SH-SY5Y (cell line): ENCODE measurements around the gene XXYLT1.

ENCODE experiments used
- GATA2 ChIP-seq: IDR thresholded peaks from 2 replicates; pipeline ENCODE4 v1.6.1; 2011; ENCODE audit warnings: mild to moderate bottlenecking, low read depth, low read length
- GATA3 ChIP-seq: IDR thresholded peaks from 2 replicates; pipeline ENCODE4 v1.6.1; 2011; ENCODE audit warnings: low read depth, mild to moderate bottlenecking, low read length, moderate library complexity

XXYLT1 gene

DNA sequence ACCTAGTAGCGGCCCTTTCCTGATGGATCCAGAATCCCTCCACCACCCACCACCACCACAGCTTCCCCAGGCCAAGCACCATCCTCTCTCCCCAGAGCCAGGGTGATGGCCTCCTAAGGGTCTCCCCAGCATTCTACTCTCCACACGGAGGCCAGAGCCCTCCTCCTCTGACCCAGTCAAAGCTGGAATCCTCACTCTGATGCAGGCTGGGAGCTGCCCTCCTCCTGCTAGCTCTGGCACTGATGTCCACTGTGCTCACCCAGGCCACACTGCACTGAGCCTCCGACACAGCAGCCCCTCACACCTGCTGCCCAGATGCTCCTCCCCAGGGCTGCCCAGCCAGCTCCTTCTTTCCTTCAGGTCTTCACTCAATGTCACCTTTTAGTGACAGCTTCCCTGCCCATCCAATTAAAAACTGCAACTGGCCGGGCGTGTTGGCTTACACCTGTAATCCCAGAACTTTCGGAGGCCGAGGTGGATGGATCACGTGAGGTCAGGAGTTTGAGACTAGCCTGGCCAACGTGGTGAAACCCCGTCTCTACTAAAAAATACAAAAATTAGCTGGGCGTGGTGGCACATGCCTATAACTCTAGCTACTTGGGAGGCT lies 21.0 kb downstream of the XXYLT1 start:
- TF ChIP-seq GATA3 = no peak
- TF ChIP-seq GATA2 = no peak

DNA sequence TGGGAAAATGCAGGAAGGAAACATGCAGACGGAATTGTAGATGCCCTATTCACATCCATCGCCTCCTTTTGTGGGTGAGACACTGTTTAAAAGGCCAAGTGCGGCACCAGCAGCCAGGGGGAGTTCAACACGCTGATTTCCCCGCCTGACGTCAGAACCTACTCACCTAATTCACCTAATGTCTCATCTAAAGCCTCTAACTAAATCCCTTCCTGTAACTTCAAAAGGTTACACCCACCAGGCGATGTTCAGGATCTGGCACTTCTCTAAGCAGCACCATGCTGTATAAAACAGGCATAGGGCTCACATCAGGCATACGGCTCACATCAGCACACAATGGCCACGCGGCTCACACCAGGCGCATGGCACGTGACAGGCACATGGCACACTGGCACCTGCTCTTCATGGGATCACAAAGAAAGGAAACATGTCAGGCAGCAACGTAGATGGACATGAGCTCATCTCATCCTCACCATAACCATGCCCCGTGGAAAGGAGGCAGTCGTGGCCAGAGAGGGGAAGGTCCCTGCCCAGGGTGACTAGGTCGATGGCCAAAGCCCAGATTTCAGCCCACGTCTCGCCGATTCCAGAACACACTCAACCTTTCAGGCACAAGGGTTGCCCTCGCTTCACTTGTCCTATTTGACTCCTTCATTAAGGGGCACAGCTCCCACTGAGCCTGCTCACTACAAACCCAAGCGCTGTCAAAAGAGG lies 21.7 kb downstream of the XXYLT1 start:
- TF ChIP-seq GATA2 (no peak), GATA3 (no peak)

DNA sequence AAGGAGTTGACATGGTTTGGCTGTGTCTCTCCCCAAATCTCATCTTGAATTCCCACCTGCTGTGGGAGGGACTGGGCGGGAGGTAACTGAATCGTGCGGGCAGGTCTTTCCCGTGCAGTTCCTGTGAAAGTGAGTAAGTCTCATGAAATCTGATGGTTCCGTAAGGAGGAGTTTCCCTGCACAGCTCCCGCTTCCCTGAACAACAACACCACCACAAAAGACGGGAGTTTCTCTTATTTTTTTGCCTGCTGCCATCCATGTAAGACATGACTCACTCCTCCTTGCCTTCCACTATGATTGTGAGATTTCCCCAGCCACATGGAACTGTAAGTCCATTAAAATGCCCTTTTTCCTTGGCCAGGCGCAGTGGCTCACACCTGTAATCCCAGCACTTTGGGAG lies 22.7 kb downstream of the XXYLT1 start:
- no peak for TF ChIP-seq GATA3
- no peak for TF ChIP-seq GATA2

DNA sequence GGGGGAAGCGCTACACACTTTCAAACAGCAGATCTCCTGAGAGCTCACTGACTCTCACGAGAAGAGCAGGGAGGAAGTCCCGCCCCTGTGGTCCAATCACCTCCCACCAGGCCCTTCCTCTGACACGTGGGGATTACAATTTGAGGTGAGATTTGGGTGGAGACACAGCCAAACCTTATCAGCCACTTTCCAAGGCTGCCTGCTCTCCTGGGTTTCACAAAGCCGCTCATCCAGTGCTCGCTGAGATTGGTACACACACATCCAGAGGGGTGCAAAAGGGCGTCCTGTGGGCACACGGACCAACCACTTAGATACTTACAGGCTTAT lies 23.1 kb downstream of the XXYLT1 start:
- TF ChIP-seq GATA3 (no peak), GATA2 (no peak)

DNA sequence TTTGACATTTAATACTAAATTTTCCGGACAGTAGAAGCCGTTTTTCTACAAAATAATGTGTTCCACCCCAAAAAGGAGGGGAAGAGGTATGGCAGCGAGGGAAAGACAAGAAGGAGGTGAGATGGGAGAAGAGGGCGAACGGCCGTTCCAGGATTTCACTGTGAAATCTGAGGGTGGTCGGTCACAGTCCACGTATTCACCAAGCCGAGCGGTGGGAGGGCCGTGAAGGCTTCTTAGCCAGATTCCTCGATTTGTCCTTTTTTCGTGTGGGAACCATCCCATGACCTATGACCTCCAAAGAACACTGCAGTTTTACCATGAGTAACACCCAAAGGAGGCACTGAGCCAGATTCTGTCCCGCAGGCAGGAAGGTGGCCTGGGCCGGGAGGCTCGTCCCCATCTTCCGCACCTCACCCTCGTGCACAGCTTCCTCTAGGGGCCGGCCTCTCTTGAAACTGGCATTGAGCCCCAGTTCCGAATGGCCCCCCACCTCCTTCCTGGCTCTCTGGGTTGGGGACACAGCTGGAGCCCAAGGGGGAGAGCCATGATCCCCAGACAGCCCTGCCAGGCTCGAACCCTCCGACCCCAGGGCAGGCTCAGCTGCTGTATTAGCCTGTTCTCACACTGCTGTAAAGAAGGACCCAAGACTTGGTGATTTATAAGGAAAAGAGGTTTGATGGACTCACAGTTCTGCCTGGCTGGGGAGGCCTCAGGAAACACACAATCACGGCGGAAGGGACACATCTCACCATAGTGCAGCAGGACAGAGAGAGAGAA lies 23.7 kb downstream of the XXYLT1 start:
- no peak for TF ChIP-seq GATA2
- TF ChIP-seq GATA3 = no peak

DNA sequence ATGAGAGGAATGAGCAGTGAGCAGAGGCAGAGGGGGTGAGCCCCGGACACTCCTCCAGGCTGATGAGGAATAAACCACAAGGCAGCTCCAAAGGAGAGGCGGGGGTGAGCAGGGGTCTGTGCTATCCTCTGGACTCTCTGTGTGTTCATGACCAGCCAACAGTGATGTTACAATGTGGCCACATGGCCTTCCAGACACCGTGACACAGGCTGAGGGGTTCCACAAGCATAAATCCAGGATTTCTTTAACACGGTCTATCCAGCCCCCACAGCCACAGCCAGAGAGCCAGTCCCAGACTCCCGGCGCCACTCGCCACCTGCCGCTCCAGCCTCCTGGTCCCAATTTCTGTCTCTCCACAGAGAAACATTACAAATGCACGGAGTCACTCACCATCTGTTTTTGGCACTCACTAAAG lies 24.4 kb downstream of the XXYLT1 start:
- TF ChIP-seq GATA2 (no peak), GATA3 (no peak)

DNA sequence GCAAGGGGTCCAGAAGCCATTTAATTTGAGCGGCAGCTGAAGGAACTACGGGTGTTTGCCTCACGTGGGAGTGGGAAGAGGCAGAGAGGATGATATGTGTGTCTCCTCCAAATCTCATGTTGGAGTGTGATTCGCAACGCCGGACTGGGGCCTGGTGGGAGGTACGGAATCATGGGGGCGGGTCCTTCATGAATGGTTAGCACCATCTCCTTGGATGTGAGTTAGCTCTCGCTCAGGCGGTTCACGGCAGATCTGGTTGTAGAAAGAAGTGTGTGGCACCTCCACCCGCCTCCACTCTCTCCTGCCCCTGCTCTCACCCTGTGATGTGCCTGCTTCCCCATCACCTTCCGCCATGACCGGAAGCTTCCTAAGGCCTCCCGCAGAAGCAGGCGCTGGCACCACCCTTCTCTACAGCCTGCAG lies 25.4 kb downstream of the XXYLT1 start:
- TF ChIP-seq GATA2 = no peak
- no peak for TF ChIP-seq GATA3

DNA sequence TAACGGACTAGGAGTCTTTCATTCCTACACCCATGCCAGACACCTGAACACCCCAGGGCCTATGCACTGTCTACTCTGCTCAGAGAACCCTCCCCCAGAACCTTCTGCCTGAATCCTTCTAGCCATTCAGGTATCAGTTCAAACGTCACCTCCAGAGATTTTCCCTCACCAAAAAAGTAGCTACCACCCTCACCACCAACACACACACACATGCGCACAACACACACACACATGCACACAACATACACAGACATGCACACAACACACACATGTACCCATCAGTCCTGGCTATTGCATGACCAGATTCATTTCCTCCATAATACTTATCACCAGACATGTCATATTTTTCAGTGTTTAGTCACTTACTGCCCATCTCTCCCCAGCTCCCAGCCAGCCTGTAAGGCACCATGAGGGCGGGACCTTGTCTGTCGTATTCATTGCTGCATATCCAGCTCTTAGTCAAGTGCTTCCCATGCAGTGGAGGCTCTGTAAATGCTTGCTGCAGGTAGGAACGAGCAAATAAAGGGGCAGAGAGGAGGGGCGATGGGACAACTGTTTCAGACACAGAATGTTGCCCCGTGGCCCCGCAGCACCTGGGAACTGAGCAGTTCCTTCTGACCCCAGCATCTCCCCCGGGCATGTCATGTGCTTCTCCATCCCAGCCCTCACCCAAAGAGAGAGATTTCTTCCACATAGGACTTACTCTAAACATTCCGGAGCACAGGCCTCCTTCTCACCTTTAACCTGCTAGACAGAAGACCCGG lies 29.2 kb downstream of the XXYLT1 start:
- no peak for TF ChIP-seq GATA2
- no peak for TF ChIP-seq GATA3

DNA sequence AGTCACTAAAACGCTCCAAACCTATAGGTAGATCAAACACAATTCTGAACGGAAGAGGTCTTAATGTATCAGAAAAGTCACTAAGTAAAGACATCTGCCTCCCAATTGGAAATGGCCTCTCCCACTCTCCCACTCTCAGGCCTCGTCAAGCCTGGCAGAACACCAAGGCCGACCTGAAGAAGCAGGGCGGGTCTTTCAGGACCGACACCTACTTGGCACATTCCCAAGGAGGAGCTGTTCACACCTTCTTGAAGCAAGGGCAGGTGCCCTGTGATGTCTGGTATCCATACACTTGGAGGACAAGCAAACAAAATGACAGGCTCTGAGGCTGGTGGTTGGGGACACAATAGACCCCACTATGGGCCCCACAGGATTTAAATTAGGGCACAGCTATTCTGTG lies 30.0 kb downstream of the XXYLT1 start:
- no peak for TF ChIP-seq GATA2

DNA sequence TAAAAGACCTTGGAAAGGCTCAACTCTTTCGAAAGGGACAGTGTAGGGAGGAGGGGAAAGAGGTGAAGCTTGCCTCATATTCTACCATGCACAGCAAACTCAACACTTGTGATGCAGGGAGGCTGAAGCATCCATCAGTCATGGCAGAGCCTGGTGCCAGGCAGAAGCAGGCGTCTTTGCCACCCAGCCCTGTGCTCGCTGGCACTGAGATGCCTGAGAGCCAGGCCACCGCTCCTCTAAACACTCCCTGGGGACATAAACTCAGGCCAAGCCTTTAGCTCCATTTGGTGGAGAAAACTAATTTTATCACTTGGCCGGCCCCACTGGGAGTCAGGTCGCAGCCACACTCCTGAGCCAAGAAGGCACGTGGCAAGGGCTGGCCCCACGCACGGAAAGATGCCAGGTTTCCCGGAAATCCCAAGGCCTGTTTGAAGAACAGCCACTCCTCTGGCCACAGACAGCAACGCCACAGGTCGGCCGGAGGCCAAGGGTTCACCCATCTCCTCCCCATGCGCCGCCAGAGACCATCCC lies 30.7 kb downstream of the XXYLT1 start:
- TF ChIP-seq GATA3 (no peak), GATA2 (no peak)

DNA sequence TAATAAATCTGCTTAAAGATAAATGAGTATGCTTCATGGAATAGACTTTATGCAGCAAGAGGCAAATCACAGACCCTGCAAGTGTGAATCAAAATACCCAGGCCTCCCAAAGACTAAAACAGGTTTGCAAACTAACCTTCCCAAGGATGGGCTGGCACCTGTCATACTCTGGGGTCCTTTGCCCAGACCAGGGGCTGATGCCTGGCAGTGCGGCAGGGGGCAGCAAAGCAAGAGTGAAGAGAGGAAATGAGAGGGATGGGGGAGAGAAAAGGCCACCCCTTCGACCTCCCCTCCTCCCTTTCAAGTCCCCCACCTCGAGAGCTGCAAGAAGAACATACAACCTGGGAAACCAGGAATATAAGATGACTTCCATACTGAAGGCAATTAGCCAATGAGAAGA lies 31.8 kb downstream of the XXYLT1 start:
- no peak for TF ChIP-seq GATA2
- no peak for TF ChIP-seq GATA3

DNA sequence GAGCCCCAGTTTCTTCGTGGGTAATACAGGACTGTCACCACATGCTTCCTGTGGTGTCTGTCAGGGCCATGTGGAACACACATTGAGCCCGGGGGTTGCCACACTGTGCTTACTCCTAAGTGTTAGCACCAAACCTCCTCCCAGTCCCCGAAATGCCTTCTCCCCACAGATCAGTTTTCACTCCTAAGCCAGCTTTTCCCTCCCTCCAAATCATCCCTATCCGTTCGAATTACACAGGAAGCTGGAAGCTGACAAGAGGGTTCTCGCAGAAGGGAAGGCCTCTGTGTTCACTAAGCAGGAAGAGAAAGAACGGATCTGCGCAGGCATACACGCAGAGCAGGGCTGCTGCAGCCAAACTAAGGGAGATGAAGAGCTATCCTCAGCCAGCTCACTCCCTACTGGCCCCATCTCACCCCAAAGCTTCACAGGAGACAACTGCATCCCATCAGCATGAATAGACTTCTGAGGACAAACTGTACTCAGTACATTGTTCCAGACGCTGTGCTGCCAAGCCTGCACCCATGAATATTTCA lies 32.3 kb downstream of the XXYLT1 start:
- no peak for TF ChIP-seq GATA3
- TF ChIP-seq GATA2 = no peak

DNA sequence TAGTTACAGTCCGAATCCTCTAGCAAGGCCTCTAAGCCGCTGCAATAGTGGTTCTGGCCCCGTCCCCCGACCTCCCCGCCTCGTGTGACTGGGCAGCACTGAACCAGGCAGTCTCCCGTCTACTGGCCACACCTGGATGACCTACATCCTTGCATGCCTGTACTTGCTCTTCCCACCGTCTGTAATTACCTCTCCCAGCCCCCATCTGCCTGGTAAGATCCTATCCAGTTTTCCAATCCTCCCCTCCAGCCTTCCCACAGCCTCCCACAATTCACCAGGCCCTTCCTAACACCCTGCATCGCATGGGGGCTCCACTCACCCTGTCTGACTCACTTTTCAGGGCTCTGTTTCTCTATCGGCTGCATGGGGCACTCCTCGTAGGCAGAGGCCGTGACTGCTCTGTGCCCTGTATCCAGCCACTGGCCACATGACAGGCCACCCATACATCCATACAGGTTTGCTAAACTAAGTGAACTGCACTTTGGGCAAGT lies 32.8 kb downstream of the XXYLT1 start:
- no peak for TF ChIP-seq GATA2
- no peak for TF ChIP-seq GATA3

DNA sequence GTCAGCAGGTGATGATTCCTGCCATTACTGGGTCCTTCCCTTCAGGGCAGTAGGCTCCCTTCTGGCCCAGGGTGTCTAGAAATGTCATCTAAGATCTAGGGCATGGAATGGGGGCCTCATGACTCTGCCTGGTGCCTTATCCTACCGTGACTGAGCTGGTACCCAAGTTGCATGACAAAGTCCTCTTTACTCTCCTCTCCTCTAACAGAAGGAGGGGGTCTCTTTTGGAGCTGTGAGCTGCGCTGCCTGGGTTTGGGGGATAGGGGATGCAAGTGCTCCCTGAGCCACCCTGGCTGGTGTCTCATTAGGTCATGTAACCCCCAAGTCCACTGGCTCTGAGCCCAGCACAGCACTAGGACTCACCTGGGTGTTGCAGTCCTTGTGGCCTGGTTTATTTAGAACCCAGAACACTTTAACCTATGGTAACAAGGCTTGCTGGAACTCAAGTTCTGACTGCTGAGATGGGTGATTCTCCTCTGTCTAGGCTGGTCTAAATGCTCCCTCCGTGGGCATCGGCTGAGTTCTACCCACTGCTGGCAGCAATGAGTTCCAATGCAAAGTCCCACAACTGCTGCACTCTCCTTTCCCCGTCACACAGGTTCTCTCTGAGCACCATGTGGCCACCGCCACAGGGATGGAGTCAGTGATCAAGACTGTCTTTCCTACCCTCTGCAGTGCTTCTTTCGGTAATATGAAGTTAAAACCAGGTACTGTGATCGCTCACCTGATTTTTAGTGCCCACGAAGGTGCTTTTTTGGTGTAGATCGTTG lies 34.0 kb downstream of the XXYLT1 start:
- TF ChIP-seq GATA2 (no peak), GATA3 (no peak)
